Measurements from ENCODE around the gene OSGEPL1.
"Not testable (repeated sequence)": the region's sequence is repeated elsewhere in the genome, so short reads cannot be mapped to it uniquely, and the experiment has no call there.

The OSGEPL1 gene, protein sequence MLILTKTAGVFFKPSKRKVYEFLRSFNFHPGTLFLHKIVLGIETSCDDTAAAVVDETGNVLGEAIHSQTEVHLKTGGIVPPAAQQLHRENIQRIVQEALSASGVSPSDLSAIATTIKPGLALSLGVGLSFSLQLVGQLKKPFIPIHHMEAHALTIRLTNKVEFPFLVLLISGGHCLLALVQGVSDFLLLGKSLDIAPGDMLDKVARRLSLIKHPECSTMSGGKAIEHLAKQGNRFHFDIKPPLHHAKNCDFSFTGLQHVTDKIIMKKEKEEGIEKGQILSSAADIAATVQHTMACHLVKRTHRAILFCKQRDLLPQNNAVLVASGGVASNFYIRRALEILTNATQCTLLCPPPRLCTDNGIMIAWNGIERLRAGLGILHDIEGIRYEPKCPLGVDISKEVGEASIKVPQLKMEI

DNA sequence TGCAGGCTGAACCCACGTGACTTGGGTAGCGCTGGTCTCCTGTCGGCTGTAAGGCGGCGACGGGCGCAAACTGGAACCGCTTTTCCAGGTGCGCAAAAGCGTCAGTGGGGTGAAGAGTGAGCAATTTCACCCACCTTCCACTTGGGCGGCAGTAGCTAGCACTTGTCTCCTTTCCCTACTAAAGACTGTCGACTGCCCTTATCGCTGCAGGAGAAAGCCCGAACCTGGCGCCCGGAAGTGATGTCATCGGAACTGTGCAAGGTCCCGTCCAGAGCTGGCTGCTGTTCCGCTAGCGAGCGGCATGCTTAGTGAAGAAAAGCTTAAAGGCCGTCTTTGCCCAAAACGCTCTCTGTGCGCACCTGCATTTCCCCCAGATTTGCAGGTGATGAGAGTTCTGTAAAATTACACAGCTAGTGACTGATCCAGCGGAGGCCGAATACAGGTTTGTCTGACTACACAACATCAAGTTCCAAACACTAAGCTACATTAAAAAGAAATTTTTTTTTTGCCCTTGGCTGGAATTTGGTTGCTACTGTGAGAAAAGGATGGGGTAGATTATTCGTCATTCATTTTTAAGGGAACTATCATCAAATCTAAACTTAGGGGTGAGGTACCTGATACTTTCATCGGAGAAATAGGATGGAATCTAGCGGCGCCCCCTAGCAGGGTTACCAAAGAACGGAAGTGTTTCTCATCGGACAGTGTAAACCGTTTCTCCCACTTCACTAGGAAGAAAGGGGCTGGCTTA lies at the start of gene OSGEPL1:
TSS of gene OSGEPL1 (minus strand) at position 242 of the 748 bp plus-strand sequence. CDS start 1,152 bp downstream, outside the sequence.
- peak; percentile 96 for DNase-seq

DNA sequence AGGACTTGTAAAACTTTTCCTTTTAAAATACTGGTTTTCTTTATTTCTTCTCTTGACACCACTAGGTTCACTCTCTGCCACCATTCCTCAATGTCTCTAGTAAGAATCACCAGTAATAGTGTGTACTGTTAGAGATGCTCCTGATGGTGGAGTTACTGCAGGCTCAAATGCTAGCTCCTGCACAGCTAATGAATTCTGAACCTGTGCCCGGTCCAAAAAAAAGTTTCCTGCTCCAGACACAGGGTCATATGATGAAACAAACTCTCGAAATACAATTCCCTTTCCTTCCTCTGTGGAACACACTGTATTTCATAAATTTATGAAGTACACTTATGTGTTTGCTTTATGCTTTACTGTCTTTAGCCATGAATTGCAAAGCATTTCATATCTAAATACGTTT lies 40.8 kb upstream of the OSGEPL1 start:
- DNase-seq = no peak

DNA sequence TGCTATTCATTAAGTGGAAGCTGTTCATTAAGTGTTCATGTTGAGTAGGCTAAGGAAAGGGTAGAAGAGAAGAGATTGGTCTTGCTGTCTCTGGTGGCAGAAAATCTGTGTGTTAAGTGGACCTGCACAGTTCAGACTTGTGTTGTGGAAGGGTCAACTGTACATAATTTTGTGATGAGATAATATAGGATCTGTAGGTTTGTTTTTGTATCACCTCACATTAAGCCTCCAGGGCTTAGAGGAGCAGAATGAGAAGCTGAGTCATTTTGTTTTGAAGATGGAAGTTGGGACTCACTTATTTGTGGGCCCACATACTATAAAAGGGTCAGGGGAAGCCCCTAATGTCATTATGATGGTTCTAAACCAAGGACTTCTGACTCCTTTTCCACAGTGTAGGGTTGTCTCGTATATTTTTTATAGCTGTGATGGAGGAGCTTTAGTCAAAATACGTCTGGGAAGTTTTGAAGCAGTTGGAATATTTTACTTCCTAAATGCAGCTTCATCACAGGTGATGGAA lies 39.9 kb upstream of the OSGEPL1 start:
- no peak for DNase-seq

DNA sequence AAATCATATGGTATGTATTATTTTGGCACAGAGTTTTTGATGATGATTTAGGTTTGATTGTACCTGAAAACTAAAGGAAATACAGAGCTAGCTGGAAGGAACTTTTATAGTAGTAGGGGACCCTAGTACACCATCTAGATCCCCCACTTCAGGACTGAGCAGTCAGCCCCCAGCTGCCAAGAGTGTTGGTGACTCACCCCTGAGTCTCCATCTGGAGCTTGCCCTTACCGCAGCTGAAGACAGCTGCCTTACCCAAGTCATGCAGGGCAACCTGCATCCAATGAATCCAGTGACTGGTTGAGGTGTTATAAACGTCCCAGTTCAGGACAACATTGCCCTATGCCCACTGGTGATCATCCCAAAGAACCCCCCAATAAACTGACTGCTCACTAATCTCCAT lies 36.9 kb upstream of the OSGEPL1 start:
- no peak for DNase-seq

DNA sequence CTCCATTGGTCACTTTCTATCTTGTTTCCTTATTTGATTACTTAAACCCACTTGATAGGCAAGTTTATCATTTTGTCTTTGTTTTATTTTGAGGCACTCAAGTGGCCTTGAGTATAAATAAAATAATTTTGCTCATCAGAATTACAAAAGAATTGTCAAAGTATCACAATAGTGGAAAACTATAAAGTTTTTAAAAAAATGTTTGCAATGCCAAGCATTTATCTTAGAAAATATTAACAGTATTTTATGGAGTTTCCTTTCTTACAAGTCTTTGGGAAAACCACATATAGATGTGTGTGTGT lies 36.4 kb upstream of the OSGEPL1 start:
- no peak for DNase-seq

DNA sequence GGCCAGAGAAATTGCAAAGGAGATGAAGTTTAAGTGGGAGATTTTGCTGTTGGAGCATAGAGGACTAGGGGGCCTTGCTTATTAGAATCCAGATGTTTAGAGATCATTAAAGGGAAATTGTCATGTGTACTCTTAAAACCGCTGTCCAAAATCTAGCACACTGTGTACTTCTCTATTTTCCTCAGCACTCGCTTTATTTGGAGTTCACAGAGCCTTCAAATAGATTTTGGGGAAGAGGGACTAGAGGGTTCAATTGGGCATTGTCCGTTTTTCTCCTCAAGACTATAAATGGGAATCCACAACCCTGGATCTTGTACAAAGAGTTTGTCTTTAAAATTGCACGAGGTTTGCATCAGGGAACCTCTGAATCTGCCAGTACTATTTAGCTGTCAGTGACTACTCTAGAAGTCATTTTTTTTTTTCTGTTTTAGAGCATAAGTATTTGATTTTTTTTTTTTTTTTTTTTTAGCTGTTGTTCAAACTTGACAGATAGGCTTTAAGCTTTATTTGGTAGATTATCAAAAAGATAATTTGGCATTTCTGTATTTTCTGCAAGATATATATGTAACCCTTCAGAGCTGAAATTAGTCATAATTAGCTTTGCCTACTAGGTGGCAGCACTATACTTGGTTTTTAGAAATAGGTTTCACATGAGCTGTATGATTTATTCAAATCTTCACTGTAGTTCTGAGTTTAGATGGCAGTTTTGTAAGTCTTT lies 35.9 kb upstream of the OSGEPL1 start:
- no peak for DNase-seq

DNA sequence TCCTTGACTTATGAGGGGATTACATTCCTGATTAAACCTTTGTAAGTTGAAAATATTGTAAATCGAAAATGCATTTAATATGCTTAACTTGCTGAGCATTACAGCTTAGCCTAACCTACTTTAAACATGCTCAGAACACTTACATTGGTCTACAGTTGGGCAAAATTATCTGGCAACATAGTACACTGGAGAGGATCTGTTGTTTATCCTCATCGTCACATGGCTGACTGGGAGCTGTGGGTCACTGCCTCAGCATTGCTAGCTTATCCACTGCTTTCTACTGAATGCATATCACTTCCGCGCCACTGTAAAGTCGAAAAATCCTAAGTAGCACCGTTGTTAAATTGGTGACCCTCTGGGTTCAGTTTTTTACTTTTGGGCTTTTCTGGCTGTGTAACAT lies 35.3 kb upstream of the OSGEPL1 start:
- DNase-seq = no peak

DNA sequence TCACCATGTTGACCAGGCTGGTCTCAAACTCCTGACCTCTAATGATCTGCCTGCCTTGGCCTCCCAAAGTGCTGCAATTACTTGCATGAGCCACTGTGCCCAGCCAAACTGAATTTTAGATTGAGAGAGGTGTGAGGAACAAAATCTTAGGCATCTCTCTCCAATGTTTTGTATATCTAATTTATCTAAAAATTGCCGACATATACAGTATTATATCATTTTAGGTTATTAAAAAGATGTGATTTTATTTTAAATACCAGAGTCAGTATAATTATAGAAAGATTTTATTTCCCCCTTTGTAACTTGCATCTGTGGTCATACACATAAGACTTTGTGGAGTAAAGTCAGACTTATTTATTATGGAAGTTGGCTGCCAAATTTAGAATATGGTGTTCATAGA lies 31.7 kb upstream of the OSGEPL1 start:
- DNase-seq = no peak

DNA sequence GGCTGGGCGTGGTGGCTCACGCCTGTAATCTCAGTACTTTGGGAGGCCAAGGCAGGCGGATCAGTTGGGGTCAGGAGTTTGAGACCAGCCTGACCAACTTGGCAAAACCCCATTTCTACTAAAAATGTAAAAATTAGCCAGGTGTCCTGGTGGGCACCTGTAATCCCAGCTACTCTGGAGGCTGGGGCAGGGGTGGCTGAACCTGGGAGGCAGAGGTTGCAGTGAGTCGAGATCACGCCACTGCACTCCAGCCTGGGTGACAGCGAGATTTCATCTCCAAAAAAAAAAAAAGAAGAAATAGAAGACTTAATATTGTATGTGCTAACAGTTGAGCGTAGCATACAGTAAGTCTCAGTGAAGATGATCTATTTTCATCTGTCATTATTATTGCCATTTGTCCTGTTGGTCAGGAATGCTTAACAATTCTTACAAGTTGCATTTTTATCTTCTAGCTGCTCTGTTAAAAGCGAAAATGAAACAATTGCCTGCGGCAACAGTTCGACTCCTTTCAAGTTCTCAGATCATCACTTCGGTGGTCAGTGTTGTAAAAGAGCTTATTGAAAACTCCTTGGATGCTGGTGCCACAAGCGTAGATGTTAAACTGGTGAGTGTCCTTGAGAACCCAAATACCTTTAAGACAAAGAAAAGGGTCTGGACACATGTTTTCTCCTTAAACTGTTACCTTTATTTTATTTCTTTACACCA lies 28.9 kb upstream of the OSGEPL1 start:
- no peak for DNase-seq

DNA sequence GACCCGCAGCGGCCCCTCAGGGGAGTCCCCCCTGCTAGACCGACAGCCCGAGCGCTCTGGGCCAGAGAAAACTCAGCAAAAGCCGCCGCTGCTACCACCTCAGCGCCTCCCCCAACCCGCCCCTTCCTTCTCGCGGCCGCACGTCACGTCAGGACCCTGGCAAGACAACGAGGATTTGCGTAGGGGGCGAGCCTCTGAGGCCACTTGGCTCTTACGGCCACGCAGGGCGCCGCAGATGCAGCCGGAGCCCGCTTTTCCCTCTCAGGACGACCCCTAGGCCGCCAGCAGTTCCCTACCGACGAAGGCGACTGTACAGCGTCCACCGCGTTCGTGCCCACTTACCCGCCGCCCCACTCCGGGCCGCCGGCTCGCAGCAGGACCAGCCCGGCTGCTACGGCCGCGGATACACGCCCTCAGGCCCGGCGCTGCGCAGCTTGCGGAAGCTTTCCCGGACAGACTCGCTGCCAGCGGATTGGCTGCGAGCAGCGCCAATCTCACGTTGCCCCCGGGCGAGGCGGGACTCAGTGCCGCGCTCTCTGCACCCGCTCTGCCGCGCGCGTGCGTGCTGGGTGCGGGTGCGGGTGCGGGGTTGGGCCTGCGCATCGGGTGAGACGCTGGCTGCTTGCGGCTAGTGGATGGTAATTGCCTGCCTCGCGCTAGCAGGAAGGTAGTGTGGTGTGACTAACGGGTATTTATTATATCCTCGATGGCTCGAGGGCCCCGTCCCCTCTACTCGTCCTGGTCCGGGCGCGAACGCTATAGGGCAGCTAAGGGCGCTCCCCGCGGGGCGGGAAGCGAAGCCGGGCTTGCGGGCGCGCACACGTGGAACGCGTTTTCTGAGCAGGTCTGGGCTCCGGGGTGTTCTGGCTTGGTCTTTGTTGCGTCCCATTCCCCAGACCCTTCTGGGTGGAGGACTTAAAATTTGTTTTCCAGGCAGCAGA lies 21.6 kb upstream of the OSGEPL1 start, which contains the start of the genes ORMDL1 and PMS1:
TSS of gene ORMDL1 (minus strand) at position 413 of the 941 bp plus-strand sequence. CDS start 1,744 bp downstream, outside the sequence.
TSS of gene PMS1 (plus strand) at position 524 of the 941 bp plus-strand sequence. CDS start 7,360 bp downstream, outside the sequence.
- DNase-seq = peak; percentile 98

DNA sequence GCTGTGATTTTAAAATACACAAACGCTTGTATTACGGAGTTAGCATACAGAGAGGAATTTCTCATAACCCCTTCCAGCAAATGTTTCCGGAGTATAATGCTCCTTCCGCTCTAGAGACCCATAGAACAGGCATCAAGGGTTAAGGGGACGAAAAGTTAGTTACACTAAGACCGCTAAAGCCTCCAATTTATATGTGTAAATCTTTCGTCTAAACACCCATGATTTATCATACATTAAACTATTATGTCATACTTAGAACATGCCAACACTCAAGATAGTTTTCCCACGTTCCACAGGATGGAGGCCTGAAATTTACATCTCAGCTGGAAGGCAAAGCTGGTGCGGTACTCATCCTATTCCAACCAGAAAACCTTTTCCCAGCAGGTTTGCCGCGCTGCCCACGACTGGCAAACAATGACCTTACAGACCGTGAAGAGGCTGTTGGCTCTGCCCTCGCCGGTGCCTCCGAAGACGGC lies 20.9 kb upstream of the OSGEPL1 start:
- DNase-seq = no peak

DNA sequence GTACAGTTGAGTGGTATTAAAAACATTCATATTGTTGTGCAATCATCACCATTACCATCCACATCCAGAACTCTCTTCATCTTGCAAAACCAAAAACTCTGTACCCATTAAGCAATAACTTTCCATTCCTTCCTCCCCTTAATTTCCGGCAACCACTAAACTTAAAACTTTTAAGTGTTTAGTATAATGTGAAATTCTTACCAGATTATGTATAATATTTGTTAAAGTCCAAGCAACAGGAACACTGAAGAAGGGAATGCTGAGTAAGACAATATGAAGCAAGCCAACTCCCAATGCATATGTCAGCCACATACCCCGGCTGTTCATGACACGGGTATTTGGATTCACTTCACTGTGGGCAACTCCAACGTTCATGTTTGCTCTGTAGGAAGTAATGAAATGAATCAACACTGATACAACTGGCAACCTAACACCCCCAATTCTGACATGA lies 19.7 kb upstream of the OSGEPL1 start:
- no peak for DNase-seq

DNA sequence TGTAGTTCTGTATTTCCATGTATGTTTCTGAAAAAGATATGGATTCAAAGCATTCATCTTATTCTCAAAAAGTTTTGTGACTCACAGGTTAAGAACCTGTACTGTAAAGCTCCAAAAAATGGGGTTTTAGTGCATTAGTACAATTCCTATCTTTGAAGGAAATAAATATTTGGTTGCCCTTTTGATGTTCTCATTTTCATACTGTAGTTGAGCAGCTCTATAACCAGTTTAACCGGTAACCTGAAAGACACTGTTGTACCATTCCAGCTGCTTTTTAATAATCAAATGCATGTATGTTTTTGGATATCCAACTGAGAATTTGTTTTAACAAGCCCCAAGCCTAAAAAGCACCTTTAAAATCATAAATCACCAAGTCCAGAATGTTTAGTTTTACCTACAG lies 9.6 kb upstream of the OSGEPL1 start:
- no peak for DNase-seq

DNA sequence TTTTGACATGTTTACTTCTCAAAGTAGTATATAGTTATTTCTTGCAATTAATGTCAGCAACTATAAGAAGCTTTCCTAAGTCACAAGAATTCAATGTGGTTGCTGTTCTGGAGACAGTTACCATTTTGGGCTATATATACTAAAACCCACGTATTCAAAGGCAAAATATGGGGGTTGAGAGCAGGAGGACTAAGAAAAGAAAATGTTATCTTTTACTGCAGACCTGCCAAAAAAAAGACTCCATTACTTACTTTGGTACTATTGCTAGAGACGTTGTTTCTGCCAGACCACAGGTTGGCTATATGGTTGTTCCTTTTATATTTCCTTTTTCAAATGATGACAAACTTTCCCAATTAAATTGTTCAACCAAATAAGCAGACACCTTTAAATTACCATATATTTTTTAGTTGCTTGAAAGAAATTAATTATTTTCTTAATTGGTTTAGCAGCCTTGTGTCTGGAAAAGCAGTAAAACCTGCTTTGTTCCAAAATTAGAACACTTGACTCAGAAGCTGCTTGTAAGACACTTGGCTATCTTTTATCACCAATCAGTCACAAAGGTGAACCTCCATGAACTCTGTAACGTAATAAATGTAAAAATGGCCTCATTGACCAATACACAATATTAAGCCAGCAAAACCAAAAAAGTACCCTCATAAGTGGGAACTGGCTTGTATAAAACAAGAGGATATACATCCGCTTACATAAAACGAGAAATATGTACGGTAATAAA lies 8.2 kb upstream of the OSGEPL1 start:
- no peak for DNase-seq

DNA sequence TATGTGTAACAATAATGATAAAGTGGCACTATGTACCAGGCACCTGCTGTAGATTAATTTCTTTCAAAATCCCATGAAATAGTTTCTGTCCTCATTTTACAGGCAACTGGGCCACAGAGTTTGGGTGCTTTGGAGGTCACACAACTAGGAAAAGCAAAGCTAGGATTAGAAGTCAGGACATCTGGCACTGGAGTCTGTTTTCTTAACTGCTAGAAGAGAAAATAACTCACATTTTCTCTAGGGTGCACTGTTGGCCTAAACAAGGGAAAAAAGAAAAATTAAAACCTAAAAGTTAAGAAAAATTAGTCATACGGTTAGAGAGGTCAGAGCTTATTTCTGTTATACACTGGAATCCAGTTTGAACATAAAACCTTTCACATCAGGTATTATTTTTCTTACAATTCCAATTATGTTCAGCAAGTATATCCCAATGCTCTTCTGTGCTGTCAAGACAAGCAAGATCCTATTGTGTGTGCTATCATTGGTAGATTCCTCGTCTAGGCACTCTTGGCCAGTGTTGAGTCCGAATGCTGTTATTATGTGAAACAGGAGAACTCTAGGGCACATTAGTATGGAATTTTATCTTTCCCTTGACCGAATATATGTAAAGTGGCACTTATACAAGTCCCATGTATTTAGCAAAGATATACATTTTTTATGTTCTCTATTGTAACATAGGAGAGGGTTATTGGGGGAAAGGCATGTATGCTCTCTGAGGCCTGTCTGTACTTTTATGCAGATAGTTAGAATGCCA lies 1.5 kb upstream of the OSGEPL1 start:
- DNase-seq = no peak

DNA sequence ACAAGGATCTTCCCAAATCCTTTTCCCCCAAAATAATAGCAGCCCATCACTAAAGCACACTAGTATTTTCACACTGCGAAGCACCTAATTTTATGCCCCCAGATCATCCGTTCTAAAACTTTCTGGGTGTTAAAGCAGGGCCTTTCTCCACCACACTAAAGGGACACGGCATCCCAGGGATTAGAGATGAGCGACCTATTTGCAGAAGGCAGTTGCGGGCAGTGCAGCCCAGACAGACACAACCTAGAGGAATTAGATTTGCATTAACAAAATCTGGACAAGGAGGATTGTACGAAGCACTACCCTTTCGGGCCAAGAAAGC lies 402 bp downstream of the OSGEPL1 start:
- DNase-seq = no peak

DNA sequence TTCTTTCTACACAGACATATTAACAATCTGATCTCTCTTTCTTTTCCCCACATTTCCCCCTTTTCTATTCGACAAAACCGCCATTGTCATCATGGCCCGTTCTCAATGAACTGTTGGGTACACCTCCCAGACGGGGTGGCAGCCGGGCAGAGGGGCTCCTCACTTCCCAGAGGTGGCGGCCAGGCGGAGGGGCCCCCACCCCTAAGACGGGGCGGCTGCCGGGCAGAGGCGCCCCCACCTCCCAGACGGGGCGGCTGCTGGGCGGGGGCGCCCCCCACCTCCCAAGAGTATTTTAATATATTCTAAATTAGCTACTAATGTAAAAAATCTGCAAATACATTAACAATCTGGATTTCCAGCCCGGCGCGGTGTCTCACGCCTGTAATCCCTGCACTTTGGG lies 2.4 kb downstream of the OSGEPL1 start:
- not testable (repeated sequence) for DNase-seq

DNA sequence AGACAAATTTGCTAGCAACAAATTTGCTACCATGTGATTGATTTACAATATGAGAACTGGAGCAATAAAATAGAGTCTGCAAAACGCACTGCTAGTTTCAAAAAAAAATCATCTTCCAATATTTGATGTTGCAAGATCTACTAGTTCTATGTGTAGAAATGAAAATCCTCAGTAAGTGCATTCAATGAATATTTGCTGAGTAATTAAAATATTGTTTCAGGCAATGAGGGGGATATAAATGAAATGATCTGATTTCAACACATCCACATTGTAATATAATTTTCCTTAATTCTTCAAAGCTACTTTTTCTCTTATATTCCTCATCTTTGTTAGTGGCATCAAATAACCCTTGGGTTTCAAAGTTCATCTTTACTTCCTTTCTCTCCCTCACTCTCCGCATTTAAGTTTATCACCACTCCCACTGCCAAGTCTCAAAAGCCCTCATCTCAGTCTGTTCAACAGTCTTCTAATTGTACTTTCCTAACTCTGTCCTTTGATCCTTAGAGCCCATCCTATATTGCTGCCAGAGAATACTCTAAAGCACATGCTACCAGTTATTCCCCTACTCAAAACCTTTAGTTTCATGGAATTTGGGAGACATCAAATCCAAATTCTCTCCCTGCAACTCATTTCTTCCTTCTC lies 6.2 kb downstream of the OSGEPL1 start:
- no peak for DNase-seq

DNA sequence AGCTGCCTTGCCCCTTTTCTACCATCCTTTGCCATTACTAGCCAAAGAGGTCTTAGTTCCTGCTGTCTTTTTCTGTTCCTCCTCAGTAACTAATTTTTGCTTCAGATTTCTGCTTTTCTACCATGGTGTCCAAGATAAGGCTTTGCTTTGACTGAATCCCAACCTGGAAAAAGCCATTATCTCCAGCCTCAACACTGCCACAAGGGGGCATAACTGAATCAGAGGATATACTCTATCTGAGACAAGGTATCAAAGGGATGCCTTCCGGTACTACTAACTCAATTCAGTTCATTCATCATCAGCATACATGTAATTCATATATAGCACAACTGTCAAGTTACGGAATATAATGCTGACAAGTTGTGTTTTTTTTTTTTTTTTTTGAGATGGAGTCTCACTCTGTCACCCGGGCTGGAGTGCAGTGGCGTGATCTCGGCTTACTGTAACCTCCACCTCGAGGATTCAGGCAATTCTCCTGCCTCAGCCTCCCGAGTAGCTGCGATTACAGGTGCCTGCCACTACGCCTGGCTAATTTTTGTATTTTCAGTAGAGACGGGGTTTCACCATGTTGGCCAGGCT lies 11.4 kb downstream of the OSGEPL1 start:
- peak; percentile 66 for DNase-seq
